Astrocyte (in vitro differentiated cells and primary cell): ENCODE data around the gene NFATC1. TPM values are rescaled to one million over a fixed set of nuclear protein-coding genes. Genes with fewer than 3 reads are reported as not detected.

Experiments
- DNase-seq: peaks from one replicate; pipeline ENCODE4 v3.0.0-alpha.2; 2010; ENCODE audit warnings: low read depth
- FAIRE-seq: peaks from 2 replicates; lab custom pipeline; 2011; peaks lifted over from hg19 to GRCh38; lab: Jason Lieb, UNC
- H2AFZ ChIP-seq: 2 replicates; pipeline ENCODE4 v1.6.0; 2012; ENCODE audit warnings: low read depth, low read length, inconsistent platforms
- H3K27ac ChIP-seq: 2 replicates; pipeline ENCODE4 v1.5.1; 2011; ENCODE audit warnings: low read depth, low read length, inconsistent platforms
- H3K27me3 ChIP-seq: 2 replicates; pipeline ENCODE4 v1.6.0; 2011; ENCODE audit warnings: low read length, inconsistent platforms; ENCODE audit not compliant: insufficient read depth
- H3K36me3 ChIP-seq: 2 replicates; pipeline ENCODE4 v1.5.1; 2011; ENCODE audit warnings: low read length, inconsistent platforms; ENCODE audit not compliant: insufficient read depth
- H3K4me1 ChIP-seq: 2 replicates; pipeline ENCODE4 v1.5.1; 2011; ENCODE audit warnings: low read length, inconsistent platforms; ENCODE audit not compliant: insufficient read depth
- H3K4me2 ChIP-seq: 2 replicates; pipeline ENCODE4 v1.6.0; 2012; ENCODE audit warnings: low read length, inconsistent platforms
- H3K4me3 ChIP-seq: 2 replicates; pipeline ENCODE4 v1.5.1; 2011; ENCODE audit warnings: low read depth, mild to moderate bottlenecking, low read length, inconsistent platforms; ENCODE audit not compliant: insufficient read depth
- H3K79me2 ChIP-seq: 2 replicates; pipeline ENCODE4 v1.6.0; 2012; ENCODE audit warnings: mild to moderate bottlenecking, low read length, inconsistent platforms; ENCODE audit not compliant: insufficient read depth
- H3K9ac ChIP-seq: 2 replicates; pipeline ENCODE4 v1.6.0; 2012; ENCODE audit warnings: mild to moderate bottlenecking, low read length, inconsistent platforms
- H3K9me3 ChIP-seq: 2 replicates; pipeline ENCODE4 v1.5.1; 2012; ENCODE audit warnings: low read depth, mild to moderate bottlenecking, low read length, inconsistent platforms; ENCODE audit not compliant: insufficient read depth
- H4K20me1 ChIP-seq: 2 replicates; pipeline ENCODE4 v1.6.0; 2012; ENCODE audit warnings: low read length, inconsistent platforms; ENCODE audit not compliant: insufficient read depth
- H3K27ac Mint-ChIP-seq: one replicate; pipeline ENCODE4 v1.8.0; 2021; ENCODE audit warnings: mild to moderate bottlenecking, mixed read lengths; ENCODE audit not compliant: unreplicated experiment
- H3K27me3 Mint-ChIP-seq: one replicate; pipeline ENCODE4 v1.8.0; 2021; ENCODE audit warnings: low read depth, mixed read lengths; ENCODE audit not compliant: unreplicated experiment
- H3K36me3 Mint-ChIP-seq: one replicate; pipeline ENCODE4 v1.8.0; 2021; ENCODE audit warnings: low read depth, mixed read lengths; ENCODE audit not compliant: unreplicated experiment
- H3K4me1 Mint-ChIP-seq: one replicate; pipeline ENCODE4 v1.8.0; 2021; ENCODE audit warnings: low read depth, mixed read lengths; ENCODE audit not compliant: unreplicated experiment
- H3K4me3 Mint-ChIP-seq: one replicate; pipeline ENCODE4 v1.8.0; 2021; ENCODE audit warnings: mild to moderate bottlenecking, moderate library complexity, mixed read lengths; ENCODE audit not compliant: unreplicated experiment
- H3K9me3 Mint-ChIP-seq: one replicate; pipeline ENCODE4 v1.8.0; 2021; ENCODE audit warnings: mild to moderate bottlenecking, mixed read lengths; ENCODE audit not compliant: unreplicated experiment
- CTCF ChIP-seq: IDR thresholded peaks from 2 replicates; pipeline ENCODE4 v1.5.1; 2011; ENCODE audit warnings: low read depth, mild to moderate bottlenecking, inconsistent platforms, low read length, moderate library complexity; ENCODE audit not compliant: insufficient read depth
- EZH2 ChIP-seq: IDR thresholded peaks from 2 replicates; pipeline ENCODE4 v1.6.1; 2012; ENCODE audit warnings: mild to moderate bottlenecking, low read length, inconsistent platforms; ENCODE audit not compliant: insufficient read depth
- total RNA-seq: library from RNA; stranded (reverse); gene quantifications from 2 replicates; pipeline ENCODE4 v1.2.1, GENCODE V29; 2021

The NFATC1 gene
- total RNA-seq, 1 donor from 2014 or later, result 11.0 TPM

- Histone ChIP-seq H3K79me2 (no peaks in the 10 kb centered on the region), H3K4me1 (peaks cover 9% of the 10 kb centered on the region), H3K9ac (no peak overlapping the region), H3K36me3 (peaks cover 3% of the 10 kb centered on the region), H3K4me3 (no peak overlapping the region), H4K20me1 (no peaks in the 10 kb centered on the region), H3K4me2 (no peak overlapping the region), H3K27ac (no peak overlapping the region), H2AFZ (no peak overlapping the region), H3K27me3 (no peaks in the 10 kb centered on the region), H3K9me3 (no peaks in the 10 kb centered on the region)
- H3K27ac Mint-ChIP-seq, result no peak overlapping the region
- H3K9me3 Mint-ChIP-seq, result no peaks in the 10 kb centered on the region
- DNase-seq, result no peak
- H3K4me1 Mint-ChIP-seq, result no peaks in the 10 kb centered on the region
- TF ChIP-seq EZH2 (no peak), CTCF (no peak)
- no peak overlapping the region for H3K4me3 Mint-ChIP-seq
- FAIRE-seq, result no peak
- H3K36me3 Mint-ChIP-seq, result peaks cover 9% of the 10 kb centered on the region
- no peaks in the 10 kb centered on the region for H3K27me3 Mint-ChIP-seq
Observed at GRCh38 chr18:79352432-79352831, 43.3 kb upstream of the NFATC1 start.

- H3K4me2 ChIP-seq, result no peak overlapping the region
- no peaks in the 10 kb centered on the region for H3K9me3 ChIP-seq
- Mint-ChIP-seq H3K4me3 (no peak overlapping the region), H3K27me3 (no peaks in the 10 kb centered on the region), H3K36me3 (peaks cover 9% of the 10 kb centered on the region), H3K9me3 (no peaks in the 10 kb centered on the region), H3K27ac (no peak overlapping the region), H3K4me1 (no peaks in the 10 kb centered on the region)
- no peaks in the 10 kb centered on the region for H3K27me3 ChIP-seq
- no peak overlapping the region for H2AFZ ChIP-seq
- no peak overlapping the region for H3K27ac ChIP-seq
- peaks cover 3% of the 10 kb centered on the region for H3K36me3 ChIP-seq
- H3K4me1 ChIP-seq, result peaks cover 3% of the 10 kb centered on the region
- TF ChIP-seq EZH2, result no peak
- peak; percentile 6 for TF ChIP-seq CTCF
- DNase-seq (no peak), FAIRE-seq (no peak)
- H4K20me1 ChIP-seq, result no peaks in the 10 kb centered on the region
- H3K79me2 ChIP-seq, result no peaks in the 10 kb centered on the region
- H3K9ac ChIP-seq, result no peak overlapping the region
- no peak overlapping the region for H3K4me3 ChIP-seq
Observed at GRCh38 chr18:79353267-79353666, 42.5 kb upstream of the NFATC1 start.

GRCh38 chr18:79354350-79354749, 41.4 kb upstream of the NFATC1 start:
- FAIRE-seq (no peak), DNase-seq (no peak)
- Mint-ChIP-seq H3K4me1 (no peaks in the 10 kb centered on the region), H3K36me3 (peaks cover 5% of the 10 kb centered on the region), H3K4me3 (no peak overlapping the region), H3K27me3 (no peaks in the 10 kb centered on the region), H3K27ac (no peak overlapping the region), H3K9me3 (no peaks in the 10 kb centered on the region)
- H3K79me2 ChIP-seq, result no peaks in the 10 kb centered on the region
- H3K4me3 ChIP-seq, result no peak overlapping the region
- no peaks in the 10 kb centered on the region for H3K9me3 ChIP-seq
- no peak overlapping the region for H3K9ac ChIP-seq
- no peak overlapping the region for H3K27ac ChIP-seq
- H4K20me1 ChIP-seq, result no peaks in the 10 kb centered on the region
- H3K4me2 ChIP-seq, result no peak overlapping the region
- TF ChIP-seq EZH2 (no peak), CTCF (no peak)
- no peaks in the 10 kb centered on the region for H3K4me1 ChIP-seq
- peaks cover 3% of the 10 kb centered on the region for H3K36me3 ChIP-seq
- H2AFZ ChIP-seq, result no peak overlapping the region
- no peaks in the 10 kb centered on the region for H3K27me3 ChIP-seq
